Measurements from ENCODE around the gene OPCML. TPM values are rescaled to one million over a fixed set of nuclear protein-coding genes. Genes with fewer than 3 reads are reported as not detected.

Gene OPCML
- polyA plus RNA-seq, 1 donor (not counting 4 experiments of a cell fraction or from before 2014, with no cell fraction given) = 0.04 TPM

- no peak for FAIRE-seq
- no peaks in the 10 kb centered on the region for H4K20me1 ChIP-seq (ENCODE audit: control insufficient read depth, extremely low read depth, insufficient read depth, low read length)
- H3K9me1 ChIP-seq (ENCODE audit: control insufficient read depth, extremely low read depth, insufficient read depth, low read length) = no peaks in the 10 kb centered on the region
- H2AFZ ChIP-seq (ENCODE audit: control insufficient read depth, low read length) = no peak overlapping the region
- no peak overlapping the region for H3K27ac ChIP-seq (ENCODE audit: control insufficient read depth, insufficient read depth, low read length)
- no peaks in the 10 kb centered on the region for H3K27me3 ChIP-seq (ENCODE audit: control insufficient read depth, extremely low read depth, insufficient read depth, low read length)
- H3K9me3 ChIP-seq (ENCODE audit: control insufficient read depth, low read depth, low read length) = no peaks in the 10 kb centered on the region
- H3K9ac ChIP-seq (ENCODE audit: control insufficient read depth, extremely low read depth, insufficient read depth, low read length) = no peak overlapping the region
- H3K4me3 ChIP-seq (ENCODE audit: control insufficient read depth in 2 of 3, extremely low read depth in 1 of 3, insufficient read depth in 2 of 3, low read depth in 1 of 3, low read length in 3 of 3) = no peak overlapping the region
- dilution Hi-C loops (cut with MboI; ENCODE audit: extremely low pct_ligation_motif_present, low sequenced_read_pairs) = no loop called here
- no peak overlapping the region for H3K4me2 ChIP-seq (ENCODE audit: control insufficient read depth, extremely low read depth, insufficient read depth, low read depth, low read length)
- TF ChIP-seq EZH2 (IDR thresholded peaks at IDR 0.05; ENCODE audit: low read length) (no peak), CTCF (optimal IDR thresholded peaks at IDR 0.05 in 1 of 3, IDR thresholded peaks at IDR 0.05 in 1 of 3, conservative IDR thresholded peaks at IDR 0.05 in 1 of 3; ENCODE audit: extremely low read depth in 1 of 3, insufficient read depth in 2 of 3, low read length in 3 of 3) (no peak)
- H3K36me3 ChIP-seq (ENCODE audit: control insufficient read depth in 2 of 2, extremely low read depth in 1 of 2, insufficient read depth in 2 of 2, low read length in 2 of 2) = no peaks in the 10 kb centered on the region
- DNase-seq (ENCODE audit: low read depth, low spot score) = no peak
- H3K79me2 ChIP-seq (ENCODE audit: control insufficient read depth, insufficient read depth, low read length) = no peaks in the 10 kb centered on the region
- H3K4me1 ChIP-seq (ENCODE audit: control insufficient read depth, extremely low read depth, insufficient read depth, low read length) = no peaks in the 10 kb centered on the region
Observed at GRCh38 chr11:133399855-133400625, 132.3 kb downstream of the OPCML start.

- Histone ChIP-seq H3K9me1 (ENCODE audit: control insufficient read depth, extremely low read depth, insufficient read depth, low read length) (no peaks in the 10 kb centered on the region), H3K9ac (ENCODE audit: control insufficient read depth, extremely low read depth, insufficient read depth, low read length) (no peak overlapping the region), H3K27me3 (ENCODE audit: control insufficient read depth, extremely low read depth, insufficient read depth, low read length) (no peaks in the 10 kb centered on the region), H3K79me2 (ENCODE audit: control insufficient read depth, insufficient read depth, low read length) (no peaks in the 10 kb centered on the region), H3K4me1 (ENCODE audit: control insufficient read depth, extremely low read depth, insufficient read depth, low read length) (no peaks in the 10 kb centered on the region), H3K9me3 (ENCODE audit: control insufficient read depth, low read depth, low read length) (no peaks in the 10 kb centered on the region), H4K20me1 (ENCODE audit: control insufficient read depth, extremely low read depth, insufficient read depth, low read length) (no peaks in the 10 kb centered on the region), H3K4me3 (ENCODE audit: control insufficient read depth in 2 of 3, extremely low read depth in 1 of 3, insufficient read depth in 2 of 3, low read depth in 1 of 3, low read length in 3 of 3) (no peak overlapping the region), H3K36me3 (ENCODE audit: control insufficient read depth in 2 of 2, extremely low read depth in 1 of 2, insufficient read depth in 2 of 2, low read length in 2 of 2) (no peaks in the 10 kb centered on the region), H3K27ac (ENCODE audit: control insufficient read depth, insufficient read depth, low read length) (no peak overlapping the region), H2AFZ (ENCODE audit: control insufficient read depth, low read length) (no peak overlapping the region), H3K4me2 (ENCODE audit: control insufficient read depth, extremely low read depth, insufficient read depth, low read depth, low read length) (no peak overlapping the region)
- TF ChIP-seq CTCF (optimal IDR thresholded peaks at IDR 0.05 in 1 of 3, IDR thresholded peaks at IDR 0.05 in 1 of 3, conservative IDR thresholded peaks at IDR 0.05 in 1 of 3; ENCODE audit: extremely low read depth in 1 of 3, insufficient read depth in 2 of 3, low read length in 3 of 3) = no peak
- TF ChIP-seq EZH2 (IDR thresholded peaks at IDR 0.05; ENCODE audit: low read length) = no peak
- FAIRE-seq (no peak), DNase-seq (ENCODE audit: low read depth, low spot score) (no peak)
- dilution Hi-C loops (cut with MboI; ENCODE audit: extremely low pct_ligation_motif_present, low sequenced_read_pairs) = no loop called here
Observed at GRCh38 chr11:133399294-133399693, 133.0 kb downstream of the OPCML start.

Measured in keratinocyte (primary cell).